Tibial nerve (tissue), 4 donors: Measurements from ENCODE around the gene ZNF518B. TPM values are rescaled to one million over a fixed set of nuclear protein-coding genes. Genes with fewer than 3 reads are reported as not detected.

Experiments
- DNase-seq, 2 donors: peaks; one replicate each; pipeline ENCODE4 v3.0.0-alpha.2; 2019; ENCODE audit warnings: low spot score in 2 of 2
- H3K27ac ChIP-seq, 4 donors: fragments of 200-600 bp; sonication (generic) in 3 of 4; one replicate each; pipeline ENCODE4 v1.5.1; 2017 to 2019; ENCODE audit warnings: mild to moderate bottlenecking in 1 of 4
- H3K27me3 ChIP-seq, 2 donors: fragments of 200-600 bp; sonication (generic) in 1 of 2; one replicate each; pipeline versions ENCODE4 v1.5.1 to v1.6.0; 2017 to 2019
- H3K36me3 ChIP-seq, 3 donors: fragments of 200-600 bp; sonication (generic); one replicate each; pipeline ENCODE4 v1.5.1; 2018 to 2019
- H3K4me1 ChIP-seq, 4 donors: fragments of 200-600 bp; sonication (generic) in 3 of 4; one replicate each; pipeline ENCODE4 v1.5.1; 2017 to 2019
- H3K4me3 ChIP-seq, 4 donors: fragments of 200-600 bp; sonication (generic) in 3 of 4; one replicate each; pipeline ENCODE4 v1.5.1; 2017 to 2019; ENCODE audit warnings: mild to moderate bottlenecking in 1 of 4, moderate library complexity in 1 of 4
- H3K9me3 ChIP-seq, 4 donors: fragments of 200-600 bp; sonication (generic) in 3 of 4; one replicate each; pipeline ENCODE4 v1.5.1; 2017 to 2019
- CTCF ChIP-seq, 5 experiments: fragments of 200-600 bp in 3 of 5; fragments of 450-650 bp in 2 of 5; sonication (generic) in 3 of 5; IDR thresholded peaks; one replicate each; pipeline ENCODE4 v1.5.1; 2016 to 2019; ENCODE audit warnings: antibody characterized with exemption in 5 of 5, mild to moderate bottlenecking in 3 of 5, moderate library complexity in 2 of 5
- EP300 ChIP-seq, 2 donors: sonication (generic); formaldehyde crosslinking; IDR thresholded peaks; one replicate each; pipeline ENCODE4 v1.6.1; 2017; ENCODE audit warnings: antibody characterized with exemption in 2 of 2, mild to moderate bottlenecking in 1 of 2
- POLR2A ChIP-seq, 2 donors: fragments of 450-650 bp; IDR thresholded peaks; one replicate each; pipeline ENCODE4 v1.6.1; 2017; ENCODE audit warnings: antibody characterized with exemption in 2 of 2, mild to moderate bottlenecking in 2 of 2, moderate library complexity in 2 of 2
- WGBS, 2 donors: methylation state at CpG; one replicate each; pipeline ENCODE4 v1.1.5; 2018; 5-methylcytosine and 5-hydroxymethylcytosine counted together
- total RNA-seq, 4 donors: library from RNA; depleted of rRNA; stranded (reverse); fragments of >200 nt; gene quantifications; one replicate each; pipeline ENCODE4 v1.1.0, GENCODE V29; 2016

Gene ZNF518B
- total RNA-seq, 4 donors from 2014 or later, result 7.5 to 13.5 (median 10.5) TPM

GRCh38 chr4:10490996-10491395 is 33.8 kb upstream of the ZNF518B start:
- TF ChIP-seq EP300 (IDR thresholded peaks at IDR 0.05), result no peak
- DNase-seq, result no peak
- H3K4me1 ChIP-seq, result no peaks in the 10 kb centered on the region
- WGBS, 2 donors, result 87 to 91% methylated on average over 5 of the region's 5 CpGs
- no peaks in the 10 kb centered on the region for H3K9me3 ChIP-seq
- no peaks in the 10 kb centered on the region for H3K27me3 ChIP-seq
- H3K27ac ChIP-seq, result no peak overlapping the region
- no peak overlapping the region for H3K4me3 ChIP-seq
- no peaks in the 10 kb centered on the region for H3K36me3 ChIP-seq

- Histone ChIP-seq H3K4me1 (no peaks in the 10 kb centered on the region), H3K27ac (no peak overlapping the region), H3K4me3 (no peak overlapping the region), H3K9me3 (no peaks in the 10 kb centered on the region), H3K36me3 (no peaks in the 10 kb centered on the region), H3K27me3 (no peaks in the 10 kb centered on the region)
- no peak for DNase-seq
- 74 to 76% methylated on average over 5 of the region's 5 CpGs for WGBS, 2 donors
- TF ChIP-seq POLR2A (IDR thresholded peaks at IDR 0.05) (no peak), EP300 (IDR thresholded peaks at IDR 0.05) (no peak), CTCF (IDR thresholded peaks at IDR 0.05) (no peak)
Measured at GRCh38 chr4:10482913-10483312, 25.7 kb upstream of the ZNF518B start.

- TF ChIP-seq CTCF (IDR thresholded peaks at IDR 0.05) (no peak), EP300 (IDR thresholded peaks at IDR 0.05) (no peak), POLR2A (IDR thresholded peaks at IDR 0.05) (no peak)
- Histone ChIP-seq H3K4me1 (no peaks in the 10 kb centered on the region), H3K27me3 (no peaks in the 10 kb centered on the region), H3K36me3 (no peaks in the 10 kb centered on the region), H3K9me3 (no peaks in the 10 kb centered on the region), H3K27ac (no peak overlapping the region), H3K4me3 (no peak overlapping the region)
- 64 to 88% methylated on average over 5 of the region's 5 CpGs for WGBS, 2 donors
- no peak for DNase-seq
Measured at GRCh38 chr4:10480616-10481015, 23.4 kb upstream of the ZNF518B start.

- Histone ChIP-seq H3K4me3 (no peak overlapping the region), H3K9me3 (no peaks in the 10 kb centered on the region), H3K27ac (no peak overlapping the region), H3K36me3 (no peaks in the 10 kb centered on the region), H3K27me3 (no peaks in the 10 kb centered on the region), H3K4me1 (no peaks in the 10 kb centered on the region)
- no peak for DNase-seq
- TF ChIP-seq CTCF (IDR thresholded peaks at IDR 0.05), result no peak
- TF ChIP-seq POLR2A (IDR thresholded peaks at IDR 0.05), result no peak
- no peak for TF ChIP-seq EP300 (IDR thresholded peaks at IDR 0.05)
Measured at GRCh38 chr4:10478621-10479020, 21.4 kb upstream of the ZNF518B start.

DNA sequence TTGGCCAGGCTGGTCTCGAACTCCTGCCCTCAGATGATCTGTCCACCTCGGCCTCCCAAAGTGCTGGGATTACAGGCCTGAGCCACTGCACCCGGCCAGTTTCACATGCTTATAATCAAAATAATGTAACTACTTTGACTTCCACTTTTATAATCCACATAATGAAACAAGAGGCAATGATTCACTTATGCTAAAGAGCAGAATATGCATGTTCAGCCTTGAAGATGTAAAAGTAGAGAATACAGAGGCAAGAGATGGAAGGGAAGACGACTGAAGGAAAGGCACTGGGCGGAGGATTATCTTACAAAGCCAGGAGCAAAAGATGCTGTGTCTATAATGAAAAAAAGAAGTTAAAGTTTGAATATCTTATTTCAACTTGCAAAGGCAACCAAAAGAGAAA is 13.3 kb upstream of the ZNF518B start:
- Histone ChIP-seq H3K4me1 (no peaks in the 10 kb centered on the region), H3K36me3 (no peaks in the 10 kb centered on the region), H3K27ac (no peak overlapping the region), H3K4me3 (no peak overlapping the region), H3K9me3 (no peaks in the 10 kb centered on the region), H3K27me3 (no peaks in the 10 kb centered on the region)
- WGBS, 2 donors, result 83 to 87% methylated on average over 5 of the region's 5 CpGs
- DNase-seq, result no peak
- TF ChIP-seq EP300 (IDR thresholded peaks at IDR 0.05) (no peak), POLR2A (IDR thresholded peaks at IDR 0.05) (no peak), CTCF (IDR thresholded peaks at IDR 0.05) (no peak)

DNA sequence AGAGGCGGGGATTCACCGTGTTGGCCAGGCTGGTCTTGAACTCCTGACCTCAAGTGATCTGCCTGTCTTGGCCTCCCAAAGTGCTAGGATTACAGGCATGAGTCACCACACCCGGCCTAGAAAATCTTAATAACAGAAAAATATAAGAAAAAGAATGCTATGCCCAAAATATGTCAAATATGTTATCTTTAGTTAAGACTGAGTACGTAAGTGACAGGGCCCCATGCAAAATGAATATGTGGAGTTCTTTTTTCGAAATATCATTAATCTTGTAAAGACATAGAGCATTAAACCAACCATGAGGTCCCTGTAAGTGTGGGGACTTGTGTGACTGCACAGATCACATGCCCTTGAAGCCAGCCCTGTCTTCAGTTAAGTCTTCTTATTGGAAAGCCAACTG is 8.9 kb upstream of the ZNF518B start:
- Histone ChIP-seq H3K27ac (no peak overlapping the region), H3K4me1 (peaks cover 0 to 8% (median 2%) of the 10 kb centered on the region in 4 donors), H3K9me3 (peaks cover 0 to under 1% (median 0%) of the 10 kb centered on the region in 4 donors), H3K27me3 (peaks cover 0 to 24% of the 10 kb centered on the region in 2 donors), H3K36me3 (no peaks in the 10 kb centered on the region), H3K4me3 (no peak overlapping the region)
- DNase-seq, result no peak
- TF ChIP-seq CTCF (IDR thresholded peaks at IDR 0.05) (no peak), POLR2A (IDR thresholded peaks at IDR 0.05) (no peak), EP300 (IDR thresholded peaks at IDR 0.05) (no peak)
- 85 to 91% methylated on average over 5 of the region's 5 CpGs for WGBS, 2 donors
